ENCODE results near the gene GSTA3.
"Not testable (repeated sequence)": the region's sequence is repeated elsewhere in the genome, so short reads cannot be mapped to it uniquely, and the experiment has no call there.

GSTA3 gene

DNA sequence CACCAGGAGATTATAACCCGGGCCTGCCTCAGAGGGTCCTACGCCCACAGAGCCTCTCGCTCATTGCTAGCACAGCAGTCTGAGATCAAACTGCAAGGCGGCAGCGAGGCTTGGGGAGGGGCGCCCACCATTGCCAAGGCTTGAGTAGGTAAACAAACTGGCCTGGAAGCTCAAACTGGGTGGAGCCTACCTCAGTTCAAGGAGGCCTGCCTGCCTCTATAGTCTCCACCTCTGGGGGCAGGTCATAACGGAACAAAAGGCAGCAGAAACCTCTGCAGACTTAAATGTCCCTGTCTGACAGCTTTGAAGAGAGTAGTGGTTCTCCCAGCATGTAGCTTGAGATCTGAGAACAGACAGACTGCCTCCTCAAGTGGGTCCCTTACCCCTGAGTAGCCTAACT lies 48.3 kb downstream of the GSTA3 start:
- DNase-seq (ENCODE audit: low read depth in 2 of 2), result not testable (repeated sequence)

GRCh38 chr6:52858416-52858815 lies 51.1 kb downstream of the GSTA3 start:
- DNase-seq (ENCODE audit: low read depth in 2 of 2), result no peak

GRCh38 chr6:52856137-52856536 lies 53.4 kb downstream of the GSTA3 start:
- DNase-seq (ENCODE audit: low read depth in 2 of 2), result not testable (repeated sequence)

- DNase-seq (ENCODE audit: low read depth in 2 of 2), result no peak
These were observed 60.4 kb downstream of the GSTA3 start for GRCh38 chr6:52849137-52849536.

Data from stimulated activated CD8-positive, alpha-beta memory T cell treated with anti-CD3 and anti-CD28 coated beads, Interleukin-15, amount 100 ng/mL, for 4 hours (primary cell).